ENCODE data around the gene ATP5MC2.
"Not testable (repeated sequence)": the region's sequence is repeated elsewhere in the genome, so short reads cannot be mapped to it uniquely, and the experiment has no call there.

Gene ATP5MC2

DNA sequence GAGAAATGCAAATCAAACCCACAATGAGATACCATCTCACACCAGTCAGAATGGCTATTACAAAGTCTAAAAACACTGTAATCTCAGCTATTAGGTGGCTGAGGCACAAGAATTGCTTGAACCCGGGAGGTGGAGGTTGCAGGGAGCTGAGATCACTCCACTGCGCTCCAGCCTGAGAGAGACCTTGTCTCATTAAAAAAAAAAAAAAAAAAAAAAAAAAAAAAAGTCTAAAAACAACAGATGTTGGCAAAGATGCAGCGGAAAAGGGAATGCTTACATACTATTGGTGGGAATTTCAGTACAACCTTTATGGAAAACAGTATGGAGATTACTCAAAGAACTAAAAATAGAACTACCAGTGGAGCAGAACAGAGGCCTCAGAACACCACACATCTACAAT, 30.7 kb downstream of the ATP5MC2 start:
- DNase-seq (ENCODE audit: insufficient read length, low spot score) (no peak), FAIRE-seq (no peak)
- no peak for TF ChIP-seq POLR2A (IDR thresholded peaks at IDR 0.05; ENCODE audit: low read depth, low read length)

DNA sequence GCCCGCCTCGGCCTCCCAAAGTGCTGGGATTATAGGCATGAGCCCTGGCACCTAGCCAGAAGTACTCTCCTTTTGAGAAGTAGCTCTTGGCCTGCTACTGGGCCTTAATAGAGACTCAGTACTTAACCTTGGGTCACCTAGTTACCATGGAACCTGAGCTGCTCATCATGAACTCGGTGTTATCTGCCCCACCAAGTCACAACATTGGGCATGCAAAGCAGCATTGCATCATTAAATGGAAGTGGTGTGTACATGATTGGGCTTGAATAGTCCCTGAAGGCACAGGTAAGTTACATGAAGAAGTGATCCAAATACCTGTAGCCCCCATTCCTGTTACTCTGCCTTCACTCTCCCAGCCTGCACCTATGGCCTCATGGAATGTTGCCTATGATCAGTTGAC, 31.8 kb downstream of the ATP5MC2 start:
- no peak for TF ChIP-seq POLR2A (IDR thresholded peaks at IDR 0.05; ENCODE audit: low read depth, low read length)
- FAIRE-seq (no peak), DNase-seq (ENCODE audit: insufficient read length, low spot score) (no peak)

DNA sequence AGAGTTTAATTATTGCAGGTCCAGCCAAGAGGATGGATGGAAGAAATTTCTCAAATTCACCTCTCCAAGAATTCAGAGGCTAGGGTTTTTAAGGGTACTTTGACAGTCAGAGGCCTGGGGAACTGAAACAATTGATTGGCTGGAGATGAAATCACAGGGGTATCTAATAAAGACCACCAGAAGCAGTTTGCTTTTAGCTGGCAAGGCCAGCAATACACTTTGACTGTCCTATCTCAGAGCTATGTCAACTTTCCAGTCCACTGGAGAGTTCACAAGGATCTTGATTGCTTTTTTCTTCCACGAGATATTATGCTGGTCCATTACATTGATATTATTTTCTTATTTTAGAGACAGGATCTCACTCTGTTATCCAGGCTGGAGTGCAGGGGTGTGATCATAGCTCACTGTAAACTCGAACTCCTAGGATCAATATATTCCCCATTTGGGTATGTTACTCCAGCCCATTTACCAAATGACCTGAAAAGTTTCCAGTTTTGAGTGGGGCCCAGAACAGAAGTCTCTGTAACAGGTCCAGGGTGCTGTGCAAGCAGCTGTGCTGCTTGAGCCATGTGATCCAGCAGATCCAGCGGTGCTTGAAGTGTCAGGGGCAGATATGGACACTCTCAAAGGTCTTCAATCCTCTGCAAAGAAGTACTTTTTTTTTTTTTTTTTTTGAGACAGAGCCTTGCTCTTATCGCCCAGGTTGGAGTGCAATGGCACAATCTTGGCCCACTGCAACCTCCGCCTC, 32.5 kb downstream of the ATP5MC2 start:
- FAIRE-seq (no peak), DNase-seq (ENCODE audit: insufficient read length, low spot score) (no peak)
- no peak for TF ChIP-seq POLR2A (IDR thresholded peaks at IDR 0.05; ENCODE audit: low read depth, low read length)

DNA sequence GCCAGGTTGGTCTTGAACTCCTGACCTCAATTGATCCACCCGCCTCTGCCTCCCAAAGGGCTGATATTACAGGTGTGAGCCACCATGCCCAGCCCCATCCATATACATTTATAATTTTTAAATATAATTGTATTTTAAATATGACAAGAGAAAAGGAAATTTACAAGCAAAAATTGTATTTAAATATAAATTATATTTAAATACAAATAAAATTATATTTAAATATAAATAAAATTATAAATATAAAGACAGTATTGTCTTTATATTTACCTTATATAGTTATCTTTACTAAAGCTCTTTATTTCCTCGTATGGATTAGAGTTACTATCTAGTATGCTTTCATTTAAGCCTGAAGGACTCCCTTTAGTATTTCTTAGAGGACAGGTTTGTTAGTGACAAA, 37.8 kb downstream of the ATP5MC2 start:
- FAIRE-seq: no peak
- DNase-seq (ENCODE audit: insufficient read length, low spot score): no peak
- TF ChIP-seq POLR2A (IDR thresholded peaks at IDR 0.05; ENCODE audit: low read depth, low read length): no peak

DNA sequence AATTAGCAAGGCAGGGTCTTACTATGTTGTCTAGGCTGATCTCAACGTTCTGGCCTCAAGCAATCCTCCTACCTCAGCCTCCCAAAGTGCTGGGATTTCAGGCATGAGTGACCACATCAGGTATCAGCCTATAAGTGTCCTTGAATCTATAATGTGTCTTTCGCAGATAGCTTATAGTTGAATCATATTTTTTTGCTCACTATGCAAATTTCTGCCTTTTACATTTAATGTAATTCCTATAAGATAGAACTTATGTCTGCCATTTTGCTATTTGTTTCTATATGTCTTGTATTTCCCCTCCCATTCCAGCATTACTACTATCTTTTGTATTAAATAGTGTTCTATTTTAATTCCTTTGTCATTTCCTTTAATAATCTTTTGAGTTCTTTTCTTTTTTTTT, 39.2 kb downstream of the ATP5MC2 start:
- FAIRE-seq (no peak), DNase-seq (ENCODE audit: insufficient read length, low spot score) (no peak)
- no peak for TF ChIP-seq POLR2A (IDR thresholded peaks at IDR 0.05; ENCODE audit: low read depth, low read length)

DNA sequence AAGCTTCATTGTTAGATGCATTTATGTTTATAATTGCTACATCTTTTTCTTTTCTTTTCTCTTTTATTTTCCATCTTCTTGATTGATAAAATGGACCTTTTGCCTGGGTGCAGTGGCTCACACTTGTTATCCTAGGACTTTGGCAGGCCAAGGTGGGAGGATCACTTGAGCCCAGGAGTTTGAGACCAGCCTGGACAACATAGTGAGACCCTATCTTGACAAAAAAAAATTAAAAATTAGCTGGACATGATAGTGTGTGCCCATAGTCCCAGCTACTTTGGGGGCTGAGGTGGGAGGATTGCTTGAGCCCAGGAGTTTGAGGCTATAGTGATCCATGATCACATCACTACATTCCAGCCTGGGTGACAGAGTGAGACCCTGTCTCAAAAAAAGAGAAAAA, 40.2 kb downstream of the ATP5MC2 start:
- not testable (repeated sequence) for FAIRE-seq; DNase-seq (ENCODE audit: insufficient read length, low spot score)

DNA sequence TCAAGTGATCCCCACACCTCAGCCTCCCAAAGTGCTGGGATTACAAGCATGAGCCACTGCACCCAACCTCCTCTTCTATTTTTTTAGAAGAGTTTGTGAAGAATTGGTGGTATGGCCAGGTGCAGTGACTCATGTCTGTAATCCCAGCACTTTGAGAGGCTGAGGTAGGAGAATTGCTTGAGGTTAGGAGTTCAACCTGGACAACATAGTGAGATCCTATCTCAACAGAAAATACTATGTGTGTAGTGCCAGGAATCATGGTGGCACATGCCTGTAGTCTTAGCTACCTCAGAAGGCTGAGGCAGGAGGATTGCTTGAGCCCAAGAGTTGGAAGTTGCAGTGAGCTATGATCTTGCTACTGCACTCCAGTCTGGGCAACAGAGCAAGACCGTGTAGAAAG, 44.2 kb downstream of the ATP5MC2 start:
- DNase-seq (ENCODE audit: insufficient read length, low spot score) (no peak), FAIRE-seq (no peak)

DNA sequence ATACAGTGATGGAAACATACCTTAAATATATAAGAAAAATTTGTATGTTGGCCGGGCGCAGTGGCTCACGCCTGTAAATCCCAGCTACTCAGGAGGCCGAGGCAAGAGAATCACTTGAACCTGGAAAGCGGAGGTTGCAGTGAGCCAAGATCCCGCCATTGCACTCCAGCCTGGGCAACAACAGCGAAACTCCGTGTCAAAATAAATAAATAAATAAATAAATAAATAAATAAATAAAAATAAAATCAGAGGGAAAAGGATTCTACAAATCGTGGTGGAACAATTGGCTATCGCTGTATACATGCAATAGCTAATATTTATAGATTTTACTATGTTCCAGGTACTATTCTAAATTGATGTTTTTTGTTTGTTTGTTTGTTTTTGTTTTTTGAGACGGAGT, 48.0 kb downstream of the ATP5MC2 start:
- TF ChIP-seq POLR2A (IDR thresholded peaks at IDR 0.05; ENCODE audit: low read depth, low read length): no peak
- no peak for DNase-seq (ENCODE audit: insufficient read length, low spot score)
- no peak for FAIRE-seq

More for the DNA sequence above, 44.2 kb downstream of the ATP5MC2 start:
- no peak for TF ChIP-seq POLR2A (IDR thresholded peaks at IDR 0.05; ENCODE audit: low read depth, low read length)

DNA sequence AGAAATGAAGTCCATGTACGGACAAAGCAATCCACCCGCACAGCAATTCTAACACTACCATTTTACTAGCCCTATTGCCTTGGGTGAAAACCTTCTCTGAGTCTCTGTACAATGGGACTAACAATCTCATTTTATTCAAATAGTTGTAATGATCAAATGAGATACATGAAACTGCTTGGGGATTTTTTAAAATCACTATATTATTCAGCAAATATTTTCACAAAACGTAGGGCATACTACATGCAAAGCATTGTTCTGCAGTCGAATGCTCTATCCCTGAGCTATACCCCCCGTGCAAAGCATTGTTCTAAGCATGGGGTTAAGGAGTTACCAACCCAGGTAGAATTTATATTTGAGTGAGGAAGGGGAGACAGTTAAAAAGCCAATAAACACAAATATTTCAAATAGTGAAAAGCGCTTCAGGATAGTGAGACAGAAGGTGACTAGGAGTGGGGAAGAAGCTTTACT, 49.1 kb downstream of the ATP5MC2 start:
- TF ChIP-seq POLR2A (IDR thresholded peaks at IDR 0.05; ENCODE audit: low read depth, low read length): no peak
- no peak for DNase-seq (ENCODE audit: insufficient read length, low spot score)
- FAIRE-seq: no peak

DNA sequence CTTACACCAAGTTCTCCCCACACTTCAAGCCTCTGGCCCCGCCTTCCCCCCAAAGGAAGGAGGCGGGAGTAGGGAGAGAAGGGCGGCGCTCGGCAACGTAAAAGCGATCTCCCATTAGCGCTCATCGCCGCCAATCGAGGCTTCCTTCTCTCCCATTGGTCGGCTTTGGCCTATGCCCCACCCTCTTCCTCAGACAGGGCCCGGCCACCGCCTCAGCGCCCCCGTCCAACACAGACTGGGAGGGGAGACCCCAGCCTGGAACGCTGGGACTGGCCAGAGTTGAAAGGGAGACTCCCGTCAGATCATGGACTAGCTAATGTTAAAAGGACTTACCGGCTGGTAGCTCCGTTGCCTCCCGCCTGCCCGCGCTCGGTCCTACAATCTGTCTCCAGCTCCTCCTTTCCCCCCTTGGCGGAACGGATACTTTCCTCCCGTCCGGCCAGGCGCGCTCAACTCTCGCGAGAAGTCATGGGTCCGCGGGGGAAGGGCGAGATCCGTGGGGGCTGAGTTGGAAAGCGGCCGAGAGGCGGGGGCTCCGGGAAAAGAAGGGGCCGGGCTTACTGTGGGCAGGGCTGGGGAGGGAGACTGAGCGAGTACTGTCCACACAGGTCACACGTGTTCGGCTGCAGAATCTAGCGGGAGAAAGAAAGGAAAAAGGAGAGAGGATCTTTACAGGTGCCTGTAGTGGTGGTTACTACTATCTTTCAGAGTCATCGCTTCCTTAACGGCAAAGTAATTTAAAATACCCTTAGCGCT, 49.8 kb downstream of the ATP5MC2 start, which contains the start of gene ATF7:
Gene ATF7, minus strand, starts transcription at position 437 of the 756 bp plus-strand sequence. CDS start 25,382 bp downstream, outside the sequence.
- FAIRE-seq (peak; percentile 87), DNase-seq (ENCODE audit: insufficient read length, low spot score) (peak; percentile 72)
- peak; percentile 71 for TF ChIP-seq POLR2A (IDR thresholded peaks at IDR 0.05; ENCODE audit: low read depth, low read length)

DNA sequence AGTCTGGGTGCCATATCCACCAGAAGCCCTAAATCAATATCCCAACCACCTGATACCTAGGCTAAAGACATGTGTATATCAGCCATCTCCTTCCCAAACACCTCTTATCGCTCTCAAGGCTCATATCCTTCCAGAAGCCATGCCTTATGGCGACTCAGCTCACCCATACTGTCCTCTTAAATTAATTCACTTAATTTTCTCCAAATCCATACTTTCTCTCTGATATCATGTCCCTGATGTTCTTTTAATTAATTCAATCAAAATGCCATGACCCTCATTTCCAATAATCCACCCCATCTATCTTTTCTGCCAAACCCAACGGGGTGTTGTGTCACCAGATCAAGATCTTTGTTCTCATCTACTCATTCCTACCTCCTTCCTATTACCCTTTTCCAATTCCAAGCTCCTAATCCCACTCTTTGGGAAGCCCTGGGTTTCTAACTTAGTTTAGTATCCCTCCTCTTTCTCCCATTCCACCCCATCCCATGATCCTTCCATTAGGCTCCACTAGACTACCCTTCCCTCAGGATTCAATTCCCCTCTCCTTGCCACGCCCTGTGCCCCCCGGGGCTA, 50.4 kb downstream of the ATP5MC2 start:
- DNase-seq (ENCODE audit: insufficient read length, low spot score) (no peak), FAIRE-seq (no peak)
- TF ChIP-seq POLR2A (IDR thresholded peaks at IDR 0.05; ENCODE audit: low read depth, low read length): no peak

DNA sequence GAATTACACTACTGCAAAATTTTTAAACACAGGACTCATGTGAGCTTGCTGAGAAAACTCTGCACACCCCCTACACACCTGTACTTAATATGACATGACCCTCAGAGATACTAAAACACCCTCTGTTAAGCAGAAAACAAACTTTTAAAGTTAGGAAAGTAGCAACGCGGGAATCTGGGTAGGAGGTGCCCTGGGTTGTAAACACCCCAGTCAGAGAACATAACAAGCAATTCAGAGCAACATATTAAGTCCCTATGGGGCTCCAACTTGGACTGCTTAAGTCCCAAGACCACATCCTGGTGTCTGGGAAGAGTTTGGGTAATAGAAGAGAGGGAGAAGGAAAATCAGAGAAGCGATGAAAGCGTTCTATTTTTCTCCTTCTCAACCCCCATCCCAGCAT, 50.9 kb downstream of the ATP5MC2 start:
- DNase-seq (ENCODE audit: insufficient read length, low spot score) (no peak), FAIRE-seq (no peak)

DNA sequence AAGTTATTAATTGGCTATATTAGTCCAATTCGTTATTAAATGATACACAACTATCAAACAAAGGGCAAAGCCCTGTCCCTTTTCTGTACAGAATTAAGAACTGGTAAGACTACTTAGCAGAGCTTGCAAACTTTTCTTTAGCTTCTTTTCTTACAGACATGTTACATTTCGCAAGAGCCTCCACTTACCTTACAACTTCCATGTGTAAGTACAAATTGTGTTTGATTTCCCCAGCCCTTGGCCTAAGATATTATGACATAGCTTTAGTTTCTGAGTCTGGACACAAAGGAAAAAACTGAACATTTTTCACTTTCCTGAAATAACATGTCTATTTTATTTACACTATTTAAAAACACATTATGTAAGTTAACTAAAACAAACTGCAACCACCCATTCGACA, 51.4 kb downstream of the ATP5MC2 start:
- no peak for FAIRE-seq
- no peak for DNase-seq (ENCODE audit: insufficient read length, low spot score)
- no peak for TF ChIP-seq POLR2A (IDR thresholded peaks at IDR 0.05; ENCODE audit: low read depth, low read length)

More for the DNA sequence above, 50.9 kb downstream of the ATP5MC2 start:
- TF ChIP-seq POLR2A (IDR thresholded peaks at IDR 0.05; ENCODE audit: low read depth, low read length): no peak
